G401.6 (cell line): ENCODE results near the gene TMEM100.

Experiments
- FAIRE-seq: peaks from 2 replicates; lab custom pipeline; 2012; peaks lifted over from hg19 to GRCh38; lab: Jason Lieb, UNC

Gene TMEM100

GRCh38 chr17:55722742-55723487 is at the start of gene TMEM100:
TMEM100 (minus strand) TSS chr17:55722864; CDS start chr17:55721070, 1,794 bp downstream.
- no peak for FAIRE-seq

- no peak for FAIRE-seq
Measured at GRCh38 chr17:55772086-55772485, 49.4 kb upstream of the TMEM100 start.

- FAIRE-seq, result no peak
Measured at GRCh38 chr17:55770196-55770870, 47.7 kb upstream of the TMEM100 start.

- FAIRE-seq, result no peak
Measured at GRCh38 chr17:55769625-55770000, 46.9 kb upstream of the TMEM100 start.

GRCh38 chr17:55768936-55769624 is 46.4 kb upstream of the TMEM100 start:
- no peak for FAIRE-seq

GRCh38 chr17:55765472-55765871 is 42.8 kb upstream of the TMEM100 start:
- FAIRE-seq, result no peak

GRCh38 chr17:55764610-55765009 is 41.9 kb upstream of the TMEM100 start:
- FAIRE-seq, result no peak

- no peak for FAIRE-seq
Measured at GRCh38 chr17:55763856-55764255, 41.2 kb upstream of the TMEM100 start.

GRCh38 chr17:55762086-55762858 is 39.6 kb upstream of the TMEM100 start:
- FAIRE-seq, result no peak

DNA sequence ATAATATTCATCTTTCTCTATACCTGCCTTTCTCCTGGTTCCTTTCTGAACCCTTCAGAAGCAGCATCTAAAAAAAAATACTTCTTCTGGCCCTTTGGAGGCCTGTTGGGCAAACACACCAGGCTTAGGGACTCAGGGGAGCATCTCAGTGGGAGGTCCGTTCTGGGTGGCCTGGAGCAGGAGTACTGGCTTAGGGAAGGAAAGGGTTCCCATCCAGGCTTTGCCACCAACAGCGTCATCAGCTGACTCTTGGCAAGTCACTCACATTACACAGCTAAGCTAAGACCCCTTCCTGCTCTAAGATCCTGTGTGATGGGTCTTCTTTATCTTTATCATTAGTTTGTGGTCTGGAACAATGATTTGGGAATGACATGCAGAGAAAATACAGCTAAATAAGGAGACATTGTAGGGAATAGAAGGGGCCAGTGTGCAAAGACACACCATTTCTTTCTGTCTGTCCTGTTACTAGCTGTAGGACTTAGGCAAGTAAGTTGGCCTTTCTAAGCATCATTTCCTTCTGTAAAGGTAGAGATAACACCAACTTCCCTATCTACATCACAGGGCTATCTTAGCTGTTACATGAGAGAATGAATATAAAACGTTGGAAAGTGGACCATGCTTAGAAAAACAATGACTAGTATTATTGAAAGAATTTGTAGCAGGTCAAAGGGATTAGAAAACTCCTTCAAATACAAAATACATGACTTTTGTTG is 38.1 kb upstream of the TMEM100 start:
- no peak for FAIRE-seq

GRCh38 chr17:55758171-55758570 is 35.5 kb upstream of the TMEM100 start:
- no peak for FAIRE-seq

- no peak for FAIRE-seq
Measured at GRCh38 chr17:55757659-55758058, 35.0 kb upstream of the TMEM100 start.

DNA sequence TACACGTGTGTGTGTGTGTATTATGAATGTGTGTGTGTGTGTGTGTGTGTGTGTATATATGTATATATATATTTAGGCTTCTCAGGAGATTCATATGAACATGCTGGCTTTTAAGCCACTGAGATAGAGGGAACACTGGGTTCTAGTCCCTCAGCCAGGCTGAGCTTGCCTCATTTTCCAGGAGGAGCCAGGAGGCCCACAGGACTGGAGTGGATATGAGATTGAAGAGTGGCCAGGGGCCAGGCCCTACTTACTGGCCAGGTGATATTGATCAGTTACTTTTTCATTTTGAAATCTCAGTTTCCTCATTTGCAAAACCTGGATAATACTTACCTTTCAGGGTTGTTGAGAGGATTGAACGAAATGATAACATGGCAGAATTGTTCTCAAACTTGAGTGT is 34.0 kb upstream of the TMEM100 start:
- FAIRE-seq, result no peak

DNA sequence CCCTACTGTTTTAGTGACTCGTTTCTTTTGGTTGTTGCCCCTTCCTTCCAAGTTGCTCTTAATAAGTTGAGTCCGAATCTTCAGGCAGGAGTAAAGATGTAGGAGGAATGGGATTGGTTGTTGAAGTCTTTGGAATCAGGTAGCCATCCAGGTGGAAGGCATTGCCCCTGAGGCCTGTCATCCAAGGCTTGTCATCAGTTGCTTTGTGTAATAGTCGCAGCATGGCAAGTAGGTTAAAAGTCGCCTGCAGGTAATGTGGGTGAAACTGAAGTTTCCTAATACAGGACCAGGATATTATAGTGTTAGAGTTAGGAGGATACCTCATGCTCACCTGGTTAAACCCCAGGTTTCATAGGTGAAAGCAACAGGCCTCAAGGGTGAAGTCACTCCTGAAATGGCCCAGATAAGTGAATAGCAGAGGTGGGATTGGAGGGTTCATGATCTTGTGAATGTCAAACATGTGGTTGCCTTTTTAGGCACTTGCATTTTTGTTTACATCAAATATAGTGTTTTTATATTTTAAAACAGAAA is 29.1 kb upstream of the TMEM100 start:
- FAIRE-seq, result no peak

- FAIRE-seq, result peak; percentile 91
Measured at GRCh38 chr17:55750750-55751657, 28.3 kb upstream of the TMEM100 start, which contains the start of gene PCTP. PCTP (plus strand) TSS chr17:55751051; CDS start chr17:55751104, 53 bp downstream.

DNA sequence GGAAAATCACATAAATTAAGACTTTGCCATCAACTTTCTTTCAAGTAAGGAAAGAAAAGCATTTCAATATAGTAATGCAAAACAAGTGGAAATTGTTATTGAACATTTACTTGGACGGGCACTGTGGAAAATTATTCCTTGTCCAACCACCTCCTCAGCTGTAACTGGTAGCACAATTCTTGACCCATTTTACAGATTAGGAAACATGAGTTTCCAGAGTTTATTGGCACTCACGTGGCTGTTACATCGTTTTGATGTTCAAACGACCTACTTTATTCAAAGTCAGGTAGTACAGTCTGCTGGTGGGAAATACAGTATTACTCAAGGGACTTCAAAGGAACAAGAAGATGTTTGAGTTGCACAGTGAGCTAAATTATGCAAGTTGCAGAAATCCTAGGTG is 27.3 kb upstream of the TMEM100 start:
- FAIRE-seq, result no peak

GRCh38 chr17:55748841-55749240 is 26.2 kb upstream of the TMEM100 start:
- no peak for FAIRE-seq

GRCh38 chr17:55747209-55747608 is 24.5 kb upstream of the TMEM100 start:
- no peak for FAIRE-seq

DNA sequence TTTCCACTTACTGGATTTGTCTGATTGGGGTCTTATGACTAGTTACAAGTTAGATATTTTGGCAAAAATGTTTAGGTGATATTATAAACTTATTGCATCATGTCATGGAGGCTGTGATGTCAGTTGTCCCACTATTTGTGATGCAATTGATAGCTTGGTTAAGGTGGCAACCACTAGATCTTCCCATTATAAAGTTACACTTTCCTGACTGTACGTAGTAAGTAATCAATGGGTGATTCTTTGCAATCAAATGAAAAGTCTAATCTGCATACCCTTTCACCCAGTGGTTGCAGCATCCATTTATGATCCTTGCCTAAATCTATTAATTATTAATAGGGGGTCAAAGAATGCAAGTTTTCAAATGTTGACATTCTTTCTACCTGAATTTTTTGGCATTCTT is 23.8 kb upstream of the TMEM100 start:
- no peak for FAIRE-seq

DNA sequence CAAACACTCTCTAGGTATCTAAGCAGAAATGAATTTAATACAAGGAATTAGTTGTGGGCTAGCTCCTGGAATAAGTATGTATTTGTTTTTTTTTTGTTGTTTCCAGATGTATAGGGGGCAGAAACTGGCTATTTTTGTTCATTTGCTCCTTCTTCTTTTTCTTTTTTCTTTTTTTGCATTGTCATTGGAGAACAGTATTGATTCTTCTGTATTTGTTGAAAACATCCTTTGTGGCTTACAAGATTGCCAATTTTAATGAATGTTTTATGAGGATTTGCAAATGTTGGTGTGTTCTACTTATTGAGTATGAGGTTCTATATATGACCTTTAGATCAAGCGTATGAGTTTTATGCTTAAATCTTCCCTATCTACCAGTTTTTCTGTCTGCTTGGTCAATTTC is 22.6 kb upstream of the TMEM100 start:
- no peak for FAIRE-seq
